Panc1 (cell line): Measurements from ENCODE around the gene KRTAP2-1. TPM values are rescaled to one million over a fixed set of nuclear protein-coding genes. Genes with fewer than 3 reads are reported as not detected.
"Not testable (repeated sequence)": the region's sequence is repeated elsewhere in the genome, so short reads cannot be mapped to it uniquely, and the experiment has no call there.

Experiments
- ATAC-seq: fragments of 200-7000 bp; cut with Tn5 transposase; 2 replicates; pipeline ENCODE4 v1.9.1; 2020; ENCODE audit warnings: mild to moderate bottlenecking, moderate library complexity
- BruUV-seq: library from RNA; stranded (reverse); fragments of 400-500 nt; replicated peaks from 2 replicates; lab custom pipeline; 2021; lab: Mats Ljungman, UMichigan
- CTCF ChIA-PET: fragments of 300-600 bp; sonication (Branson Sonifier 250); formaldehyde crosslinking; loops from one replicate; lab custom pipeline; 2022; ENCODE audit warnings: antibody characterized with exemption; lab: Charles Lee
- POLR2A ChIA-PET: fragments of 300-600 bp; sonication (Branson Sonifier 250); formaldehyde crosslinking; loops from one replicate; lab custom pipeline; 2022; ENCODE audit warnings: antibody characterized with exemption; lab: Charles Lee
- DNase-seq: peaks from one replicate; pipeline ENCODE4 v3.0.0-alpha.2; 2010; ENCODE audit warnings: low read depth, low spot score
- H3K27ac ChIP-seq: 2 replicates; pipeline ENCODE4 v1.5.1; 2011; ENCODE audit warnings: mild to moderate bottlenecking, low read length, inconsistent platforms
- H3K27me3 ChIP-seq: fragments of 200-500 bp; sonication (Bioruptor generic); 2 replicates; pipeline ENCODE4 v1.6.0; 2014; ENCODE audit warnings: low read length, inconsistent platforms; ENCODE audit not compliant: control insufficient read depth, insufficient read depth
- H3K36me3 ChIP-seq: fragments of 200-500 bp; sonication (Bioruptor generic); 2 replicates; pipeline ENCODE4 v1.5.1; 2014; ENCODE audit warnings: inconsistent platforms, mild to moderate bottlenecking, low read length, moderate library complexity; ENCODE audit not compliant: control insufficient read depth, insufficient read depth
- H3K4me1 ChIP-seq: 2 replicates; pipeline ENCODE4 v1.5.1; 2011; ENCODE audit warnings: inconsistent platforms, mild to moderate bottlenecking, low read length, moderate library complexity; ENCODE audit not compliant: control insufficient read depth, insufficient read depth
- H3K4me3 ChIP-seq, 2 experiments: 2 replicates each; pipeline ENCODE4 v1.5.1; 2011 to 2012; ENCODE audit warnings: low read depth in 2 of 2, low read length in 2 of 2, mild to moderate bottlenecking in 2 of 2, inconsistent platforms in 1 of 2, moderate library complexity in 1 of 2
- H3K9me3 ChIP-seq: fragments of 200-500 bp; sonication (Bioruptor generic); 2 replicates; pipeline ENCODE4 v1.5.1; 2014; ENCODE audit warnings: low read depth, mild to moderate bottlenecking, inconsistent platforms, low read length, moderate library complexity; ENCODE audit not compliant: control insufficient read depth, insufficient read depth
- CTCF ChIP-seq: fragments of 450-650 bp; IDR thresholded peaks from 2 replicates; pipeline ENCODE4 v1.5.1; 2017; ENCODE audit warnings: mild to moderate bottlenecking
- POLR2AphosphoS5 ChIP-seq: IDR thresholded peaks from 2 replicates; pipeline ENCODE4 v1.6.1; 2012; ENCODE audit warnings: mild to moderate bottlenecking, low read depth, low read length, moderate library complexity
- REST ChIP-seq, 2 experiments: IDR thresholded peaks; 2 replicates each; pipeline ENCODE4 v1.6.1; 2011 to 2012; ENCODE audit warnings: low read depth in 2 of 2, control low read depth in 1 of 2, low read length in 1 of 2, mild to moderate bottlenecking in 1 of 2, moderate library complexity in 1 of 2; ENCODE audit not compliant: insufficient read depth in 1 of 2
- SIN3A ChIP-seq: IDR thresholded peaks from 2 replicates; pipeline ENCODE4 v1.6.1; 2012; ENCODE audit warnings: low read depth, mild to moderate bottlenecking, low read length, moderate library complexity, borderline replicate concordance; ENCODE audit not compliant: insufficient read depth
- TCF7L2 ChIP-seq: IDR thresholded peaks from 2 replicates; pipeline ENCODE4 v1.6.1; 2011; ENCODE audit warnings: mild to moderate bottlenecking, low read depth, low read length, inconsistent platforms
- in situ Hi-C: cut with HindIII; loops from 2 replicates; pipeline ENCODE4 v1.10.0; 2016; ENCODE audit warnings: low sequenced_read_pairs, low pct_unique_long_range_greater_than_20kb
- intact Hi-C: fragments of 100-400 bp; cut with micrococcal nuclease; formaldehyde crosslinking; loops from one replicate; pipeline ENCODE4 v1.10.0; 2022; ENCODE audit not compliant: unreplicated experiment
- total RNA-seq: library from RNA; stranded (reverse); gene quantifications from one replicate; pipeline ENCODE4 v1.2.1, GENCODE V29; 2021; ENCODE audit not compliant: unreplicated experiment

Gene KRTAP2-1
- total RNA-seq, 1 experiment from 2014 or later = not detected

GRCh38 chr17:41042953-41043352 lies 4.2 kb downstream of the KRTAP2-1 start:
- no TSS peak for BruUV-seq
- no peak for DNase-seq
- no peak for TF ChIP-seq REST (IDR thresholded peaks at IDR 0.05; ENCODE audit: insufficient read depth in 1 of 2, low read depth in 2 of 2, low read length in 1 of 2)
- no peak for TF ChIP-seq TCF7L2
- no peak for TF ChIP-seq SIN3A
- TF ChIP-seq CTCF = no peak
- TF ChIP-seq POLR2AphosphoS5 = no peak
- ChIA-PET CTCF (no interaction called here), POLR2A (interaction anchor here (0.6 kb wide), 1 partner anchor 726 kb away, joined by 3 read pairs; no protein-coding TSS in a partner anchor)
- ATAC-seq = no peak
- no peaks in the 10 kb centered on the region for H3K4me1 ChIP-seq
- in situ Hi-C loops = no loop called here
- H3K9me3 ChIP-seq = no peaks in the 10 kb centered on the region
- intact Hi-C loops = no loop called here
- no peaks in the 10 kb centered on the region for H3K27me3 ChIP-seq
- H3K27ac ChIP-seq = no peak overlapping the region
- H3K4me3 ChIP-seq = no peak overlapping the region
- H3K36me3 ChIP-seq = no peaks in the 10 kb centered on the region

- in situ Hi-C loops, H3K9me3 ChIP-seq, H3K4me3 ChIP-seq, H3K27ac ChIP-seq, CTCF ChIA-PET, H3K4me1 ChIP-seq, intact Hi-C loops, POLR2A ChIA-PET, H3K27me3 ChIP-seq, H3K36me3 ChIP-seq, DNase-seq, BruUV-seq: not testable (repeated sequence)
- ATAC-seq = peak; percentile 68; the same call in 1 of the 2 replicates
Observed at GRCh38 chr17:41040783-41041571, 6.1 kb downstream of the KRTAP2-1 start, which contains the start of gene KRTAP1-1. TSS of gene KRTAP1-1 (minus strand) at chr17:41041450. CDS start at chr17:41041397, 53 bp downstream.

GRCh38 chr17:41037853-41038350 lies 9.2 kb downstream of the KRTAP2-1 start:
- intact Hi-C loops (no loop called here), in situ Hi-C loops (no loop called here)
- ChIA-PET CTCF (no interaction called here), POLR2A (no interaction called here)
- H3K4me3 ChIP-seq = no peak overlapping the region
- no peaks in the 10 kb centered on the region for H3K4me1 ChIP-seq
- no peak for ATAC-seq
- BruUV-seq = no TSS peak
- no peak overlapping the region for H3K27ac ChIP-seq
- H3K27me3 ChIP-seq = no peaks in the 10 kb centered on the region
- TF ChIP-seq SIN3A = no peak
- no peak for TF ChIP-seq CTCF
- TF ChIP-seq TCF7L2 = no peak
- no peak for TF ChIP-seq POLR2AphosphoS5
- TF ChIP-seq REST (IDR thresholded peaks at IDR 0.05; ENCODE audit: insufficient read depth in 1 of 2, low read depth in 2 of 2, low read length in 1 of 2) = no peak
- no peak for DNase-seq
- no peaks in the 10 kb centered on the region for H3K36me3 ChIP-seq
- no peaks in the 10 kb centered on the region for H3K9me3 ChIP-seq
